ENCODE data around the gene ARSD.
"Not testable (repeated sequence)": the region's sequence is repeated elsewhere in the genome, so short reads cannot be mapped to it uniquely, and the experiment has no call there.

ARSD gene, protein sequence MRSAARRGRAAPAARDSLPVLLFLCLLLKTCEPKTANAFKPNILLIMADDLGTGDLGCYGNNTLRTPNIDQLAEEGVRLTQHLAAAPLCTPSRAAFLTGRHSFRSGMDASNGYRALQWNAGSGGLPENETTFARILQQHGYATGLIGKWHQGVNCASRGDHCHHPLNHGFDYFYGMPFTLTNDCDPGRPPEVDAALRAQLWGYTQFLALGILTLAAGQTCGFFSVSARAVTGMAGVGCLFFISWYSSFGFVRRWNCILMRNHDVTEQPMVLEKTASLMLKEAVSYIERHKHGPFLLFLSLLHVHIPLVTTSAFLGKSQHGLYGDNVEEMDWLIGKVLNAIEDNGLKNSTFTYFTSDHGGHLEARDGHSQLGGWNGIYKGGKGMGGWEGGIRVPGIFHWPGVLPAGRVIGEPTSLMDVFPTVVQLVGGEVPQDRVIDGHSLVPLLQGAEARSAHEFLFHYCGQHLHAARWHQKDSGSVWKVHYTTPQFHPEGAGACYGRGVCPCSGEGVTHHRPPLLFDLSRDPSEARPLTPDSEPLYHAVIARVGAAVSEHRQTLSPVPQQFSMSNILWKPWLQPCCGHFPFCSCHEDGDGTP

DNA sequence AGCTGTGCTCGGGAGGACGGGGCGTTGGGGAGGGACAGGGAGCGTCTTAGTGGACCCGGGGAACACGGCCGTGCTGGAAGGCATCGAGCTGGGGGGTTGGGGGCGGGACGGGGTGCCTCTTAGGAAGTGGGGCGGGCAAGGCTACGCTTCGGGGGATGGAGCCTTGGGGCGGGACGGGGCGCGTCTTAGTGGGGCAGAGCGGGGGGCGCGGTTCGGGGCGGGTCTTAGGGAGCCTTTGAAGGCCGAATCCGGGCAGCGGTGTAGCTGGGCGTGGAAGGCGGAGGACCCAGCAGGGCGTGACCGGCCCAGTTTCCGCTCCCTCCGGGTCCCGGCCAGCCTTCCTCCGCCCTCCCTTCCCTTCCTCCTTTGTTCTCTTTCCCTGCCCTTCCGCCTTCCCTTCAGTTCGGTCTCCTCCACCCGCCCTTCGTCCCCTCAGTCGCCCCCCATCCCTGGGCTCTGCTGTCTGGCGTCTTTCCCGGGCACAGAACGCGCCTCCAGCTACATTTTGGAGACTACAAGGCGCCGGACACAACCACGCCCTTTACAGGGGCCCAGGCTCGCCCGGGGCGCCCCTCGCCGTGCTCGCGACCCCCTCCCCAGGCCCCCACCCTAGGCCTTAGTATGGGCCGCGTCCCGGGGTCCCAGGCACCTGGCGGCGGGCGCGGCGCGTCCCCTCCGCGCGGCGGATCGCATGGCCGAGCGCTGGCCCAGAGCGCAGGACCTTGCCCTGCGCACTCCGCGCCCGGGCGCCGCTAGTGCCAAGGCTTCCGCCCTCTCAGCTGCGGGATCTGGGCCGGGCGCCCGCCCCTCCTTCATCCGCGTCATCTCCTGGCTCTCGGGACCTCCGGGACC, at the start of gene ARSD:
TSS of gene ARSD (minus strand) at position 757 of the 852 bp plus-strand sequence. CDS start at position 693, 64 bp downstream.
- H3K4me3 ChIP-seq (replicated peaks; ENCODE audit: low read depth, low read length), result peak within 1 kb of the TSS; percentile 52
- peak; percentile 39 for DNase-seq (ENCODE audit: extremely low read depth, low read depth)
- TF ChIP-seq, protein P1, sequence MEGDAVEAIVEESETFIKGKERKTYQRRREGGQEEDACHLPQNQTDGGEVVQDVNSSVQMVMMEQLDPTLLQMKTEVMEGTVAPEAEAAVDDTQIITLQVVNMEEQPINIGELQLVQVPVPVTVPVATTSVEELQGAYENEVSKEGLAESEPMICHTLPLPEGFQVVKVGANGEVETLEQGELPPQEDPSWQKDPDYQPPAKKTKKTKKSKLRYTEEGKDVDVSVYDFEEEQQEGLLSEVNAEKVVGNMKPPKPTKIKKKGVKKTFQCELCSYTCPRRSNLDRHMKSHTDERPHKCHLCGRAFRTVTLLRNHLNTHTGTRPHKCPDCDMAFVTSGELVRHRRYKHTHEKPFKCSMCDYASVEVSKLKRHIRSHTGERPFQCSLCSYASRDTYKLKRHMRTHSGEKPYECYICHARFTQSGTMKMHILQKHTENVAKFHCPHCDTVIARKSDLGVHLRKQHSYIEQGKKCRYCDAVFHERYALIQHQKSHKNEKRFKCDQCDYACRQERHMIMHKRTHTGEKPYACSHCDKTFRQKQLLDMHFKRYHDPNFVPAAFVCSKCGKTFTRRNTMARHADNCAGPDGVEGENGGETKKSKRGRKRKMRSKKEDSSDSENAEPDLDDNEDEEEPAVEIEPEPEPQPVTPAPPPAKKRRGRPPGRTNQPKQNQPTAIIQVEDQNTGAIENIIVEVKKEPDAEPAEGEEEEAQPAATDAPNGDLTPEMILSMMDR (IDR thresholded peaks at IDR 0.05; ENCODE audit: low read depth, low read length, missing control alignments), result no peak

DNA sequence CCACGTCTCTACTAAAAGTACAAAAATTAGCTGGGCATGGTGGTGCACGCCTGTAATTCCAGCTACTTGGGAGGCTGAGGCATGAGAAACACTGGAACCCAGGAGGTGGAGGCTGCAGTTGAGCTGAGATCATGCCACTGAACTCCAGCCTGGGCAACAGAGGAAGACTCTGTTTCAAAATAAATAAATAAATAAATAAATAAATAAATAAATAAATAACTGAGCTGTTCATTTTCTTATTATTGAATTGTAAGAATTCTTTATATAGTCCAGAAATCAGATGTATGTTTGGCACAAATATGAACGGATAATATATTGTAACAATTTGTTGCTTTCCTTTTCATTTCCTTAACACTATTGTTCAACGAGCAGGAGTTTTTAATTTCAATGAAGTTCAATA, 49.5 kb upstream of the ARSD start:
- not testable (repeated sequence) for H3K4me3 ChIP-seq (replicated peaks; ENCODE audit: low read depth, low read length); DNase-seq (ENCODE audit: extremely low read depth, low read depth)

DNA sequence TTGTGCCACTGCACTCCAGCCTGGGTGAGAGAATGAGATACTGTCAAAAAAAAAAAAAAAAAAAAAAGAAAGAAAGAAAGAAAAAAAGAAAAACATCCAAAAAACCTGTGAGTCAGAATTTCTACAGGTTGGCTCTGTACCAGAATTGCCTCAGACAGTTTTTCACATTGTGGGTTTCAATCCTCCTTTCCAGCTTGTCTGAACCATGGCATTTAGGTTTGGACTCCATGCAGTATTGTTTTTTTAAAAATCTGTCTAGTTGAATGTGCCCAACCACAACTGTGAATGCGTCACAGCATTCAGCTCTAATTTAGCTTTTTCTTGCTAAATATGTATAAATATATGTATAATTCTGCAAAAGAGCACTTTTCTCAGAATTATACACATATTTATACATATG, 45.8 kb upstream of the ARSD start:
- no peak overlapping the region for H3K4me3 ChIP-seq (replicated peaks; ENCODE audit: low read depth, low read length)
- TF ChIP-seq, protein P1 (IDR thresholded peaks at IDR 0.05; ENCODE audit: low read depth, low read length, missing control alignments), result no peak
- no peak for DNase-seq (ENCODE audit: extremely low read depth, low read depth)

DNA sequence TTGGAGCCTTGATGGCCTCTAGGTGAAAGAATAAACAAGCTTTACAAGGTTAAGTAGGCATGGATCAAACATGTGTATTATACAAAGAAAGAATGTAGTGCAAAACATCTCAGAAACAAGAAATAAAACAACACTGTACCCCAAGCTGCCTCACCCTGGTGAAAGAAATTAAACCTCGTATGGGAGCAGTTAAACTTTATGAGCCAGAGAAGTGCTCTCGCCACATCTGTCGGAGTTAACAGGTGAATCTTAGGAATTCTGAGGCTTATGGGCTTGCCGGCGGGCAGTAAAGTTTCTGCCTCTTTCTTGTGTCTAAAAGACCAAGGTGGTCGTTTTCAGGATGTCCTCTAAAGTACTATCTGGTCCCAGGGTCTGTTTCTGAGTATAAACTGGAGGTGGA, 43.3 kb upstream of the ARSD start:
- TF ChIP-seq, protein P1 (IDR thresholded peaks at IDR 0.05; ENCODE audit: low read depth, low read length, missing control alignments), result no peak
- DNase-seq (ENCODE audit: extremely low read depth, low read depth), result no peak
- no peak overlapping the region for H3K4me3 ChIP-seq (replicated peaks; ENCODE audit: low read depth, low read length)

DNA sequence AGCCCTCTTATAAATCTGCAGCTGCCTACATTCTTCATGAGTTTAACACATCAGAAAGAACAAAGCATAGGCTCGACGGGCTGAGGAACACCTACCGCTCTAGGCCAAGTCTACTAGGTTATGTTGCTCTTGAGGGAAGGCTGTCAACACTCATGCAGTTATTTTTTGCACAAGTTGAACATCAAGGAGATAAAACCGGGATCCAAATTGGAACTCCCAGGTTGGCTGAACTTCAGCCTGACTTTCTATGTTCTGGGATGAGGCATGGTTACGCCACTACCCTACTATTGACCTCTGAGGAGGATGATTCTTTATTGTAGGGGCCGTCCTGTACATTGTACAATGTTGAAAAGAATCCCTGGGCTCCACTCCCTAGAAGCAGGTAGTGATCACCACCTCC, 39.9 kb upstream of the ARSD start:
- no peak for DNase-seq (ENCODE audit: extremely low read depth, low read depth)
- no peak overlapping the region for H3K4me3 ChIP-seq (replicated peaks; ENCODE audit: low read depth, low read length)
- TF ChIP-seq, protein P1 (IDR thresholded peaks at IDR 0.05; ENCODE audit: low read depth, low read length, missing control alignments), result no peak

DNA sequence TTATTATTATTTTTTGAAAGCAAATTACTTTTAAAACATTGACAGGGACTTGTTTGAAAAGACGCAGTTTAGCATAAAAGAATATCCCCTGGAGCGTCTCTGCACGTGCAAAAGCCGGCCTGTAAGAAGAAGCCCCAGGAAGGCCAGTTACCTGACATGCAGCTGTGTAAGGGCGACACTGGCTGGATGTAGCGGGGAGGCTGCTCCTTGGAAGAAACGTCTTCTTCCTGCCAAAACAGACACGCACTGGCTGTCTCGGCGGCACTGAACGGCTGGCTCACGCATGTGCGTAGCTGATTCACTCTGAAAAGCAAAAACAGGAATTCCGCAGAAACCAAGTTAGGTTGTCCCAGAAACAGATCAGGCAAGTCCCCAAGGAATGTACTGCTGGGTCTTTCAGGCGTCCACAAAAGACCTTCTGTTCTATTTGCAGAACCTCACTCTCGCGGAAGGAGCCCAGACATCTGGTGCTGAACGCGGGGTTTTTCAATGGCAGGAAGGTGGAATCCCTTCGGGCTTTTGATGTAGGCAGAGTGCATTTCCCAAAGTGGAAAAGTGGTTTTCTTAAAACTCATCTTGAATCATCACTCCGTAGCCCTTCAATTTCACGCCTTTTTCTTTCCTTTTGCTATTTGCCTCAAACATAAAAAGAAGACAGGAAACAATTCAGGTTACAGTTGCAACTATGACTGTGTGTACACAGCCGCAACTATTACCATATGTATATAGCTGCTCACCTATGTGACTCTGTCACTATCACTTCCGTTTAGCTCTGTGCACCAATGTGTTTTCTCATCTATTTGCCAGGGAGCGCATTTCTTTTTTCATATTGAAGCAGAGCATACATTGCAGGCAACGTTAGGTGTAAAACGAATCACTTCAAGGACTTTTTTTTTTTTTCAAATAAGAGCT, 39.1 kb upstream of the ARSD start:
- peak overlapping the region; percentile 14; the same call in 1 of the 2 replicates for H3K4me3 ChIP-seq (replicated peaks; ENCODE audit: low read depth, low read length)
- DNase-seq (ENCODE audit: extremely low read depth, low read depth), result no peak
- TF ChIP-seq, protein P1 (IDR thresholded peaks at IDR 0.05; ENCODE audit: low read depth, low read length, missing control alignments), result no peak
